Measurements from ENCODE around the gene KCNJ14.

The KCNJ14 gene

DNA sequence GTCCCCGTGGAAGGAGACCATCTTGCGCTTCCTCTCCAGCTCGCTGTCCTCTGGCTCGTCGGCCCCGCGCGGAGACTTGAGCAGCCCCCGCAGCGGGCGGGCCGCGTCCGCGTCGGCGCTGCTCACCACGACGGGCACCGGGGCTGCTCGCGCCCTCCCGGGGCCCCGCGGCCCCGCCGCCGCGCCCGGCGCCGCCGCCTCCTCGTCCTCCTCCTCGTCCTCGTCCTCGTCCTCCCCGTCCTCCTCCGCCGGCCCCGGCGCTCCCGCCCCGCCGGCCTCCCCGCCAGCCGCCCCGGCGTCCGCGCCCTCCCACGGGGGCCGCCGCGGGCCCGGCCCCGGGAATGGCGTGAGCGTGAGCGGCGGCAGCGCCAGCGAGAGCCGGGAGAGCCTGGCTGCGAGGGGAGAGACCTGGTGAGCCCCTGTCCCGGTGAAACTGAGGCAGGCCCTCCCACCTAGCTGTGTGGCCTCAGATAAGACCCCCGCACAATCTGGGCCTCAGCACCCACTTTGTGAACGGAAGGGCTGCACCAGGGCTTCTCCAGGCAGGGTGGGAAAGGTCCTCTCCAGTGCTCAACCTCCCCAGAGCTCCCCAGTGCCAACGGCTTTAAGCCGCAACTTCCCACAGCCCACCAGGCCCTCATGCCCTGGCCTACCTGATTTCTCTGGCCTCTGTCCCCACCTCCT is 38.5 kb downstream of the KCNJ14 start:
- Histone ChIP-seq H2AFZ (ENCODE audit: low read depth, low read length, severe bottlenecking) (no peak overlapping the region), H3K9me2 (replicated peaks; ENCODE audit: insufficient read depth, low read length) (no peaks in the 10 kb centered on the region), H3K4me2 (ENCODE audit: low read depth, low read length, poor library complexity, severe bottlenecking) (no peak overlapping the region), H3K9ac (ENCODE audit: low read length) (no peak overlapping the region), H3K36me3 (ENCODE audit: low read length) (no peaks in the 10 kb centered on the region), H4K20me1 (ENCODE audit: low read depth, low read length) (no peaks in the 10 kb centered on the region), H3K9me3 (ENCODE audit: insufficient read depth, low read length) (no peaks in the 10 kb centered on the region), H3K4me3 (ENCODE audit: insufficient read depth, low read length, poor library complexity, severe bottlenecking) (no peak overlapping the region), H3K27me3 (ENCODE audit: low read length) (no peaks in the 10 kb centered on the region), H3K27ac (ENCODE audit: low read depth, low read length) (no peak overlapping the region), H3F3A (ENCODE audit: insufficient read depth) (no peaks in the 10 kb centered on the region), H3K79me2 (ENCODE audit: insufficient read depth, low read length) (no peaks in the 10 kb centered on the region)
- TF ChIP-seq, protein P1, sequence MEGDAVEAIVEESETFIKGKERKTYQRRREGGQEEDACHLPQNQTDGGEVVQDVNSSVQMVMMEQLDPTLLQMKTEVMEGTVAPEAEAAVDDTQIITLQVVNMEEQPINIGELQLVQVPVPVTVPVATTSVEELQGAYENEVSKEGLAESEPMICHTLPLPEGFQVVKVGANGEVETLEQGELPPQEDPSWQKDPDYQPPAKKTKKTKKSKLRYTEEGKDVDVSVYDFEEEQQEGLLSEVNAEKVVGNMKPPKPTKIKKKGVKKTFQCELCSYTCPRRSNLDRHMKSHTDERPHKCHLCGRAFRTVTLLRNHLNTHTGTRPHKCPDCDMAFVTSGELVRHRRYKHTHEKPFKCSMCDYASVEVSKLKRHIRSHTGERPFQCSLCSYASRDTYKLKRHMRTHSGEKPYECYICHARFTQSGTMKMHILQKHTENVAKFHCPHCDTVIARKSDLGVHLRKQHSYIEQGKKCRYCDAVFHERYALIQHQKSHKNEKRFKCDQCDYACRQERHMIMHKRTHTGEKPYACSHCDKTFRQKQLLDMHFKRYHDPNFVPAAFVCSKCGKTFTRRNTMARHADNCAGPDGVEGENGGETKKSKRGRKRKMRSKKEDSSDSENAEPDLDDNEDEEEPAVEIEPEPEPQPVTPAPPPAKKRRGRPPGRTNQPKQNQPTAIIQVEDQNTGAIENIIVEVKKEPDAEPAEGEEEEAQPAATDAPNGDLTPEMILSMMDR (IDR thresholded peaks at IDR 0.05; ENCODE audit: insufficient read depth, low read length, poor library complexity, severe bottlenecking) = no peak
- no peak for TF ChIP-seq EZH2phosphoT487 (conservative IDR thresholded peaks at IDR 0.05; ENCODE audit: low read length)

DNA sequence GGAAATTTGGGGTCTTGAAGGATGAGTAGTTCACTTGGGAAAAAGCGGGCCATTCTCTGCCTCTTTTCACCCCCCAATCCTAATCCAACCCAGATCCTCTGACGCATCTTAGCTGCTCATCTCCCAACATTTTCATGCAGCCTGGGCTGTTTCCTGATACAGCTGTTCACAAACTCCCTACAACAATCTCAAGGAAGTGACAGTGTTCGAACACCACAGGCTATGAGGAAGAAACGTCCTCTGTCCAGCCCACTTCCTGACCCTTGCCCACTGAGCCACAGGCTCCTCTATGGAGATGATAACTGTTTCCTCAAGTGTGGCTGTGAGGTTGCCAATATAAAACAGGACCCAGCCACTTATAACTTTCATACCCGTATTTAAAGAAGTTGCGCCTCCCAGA is 40.0 kb downstream of the KCNJ14 start:
- Histone ChIP-seq H4K20me1 (ENCODE audit: low read depth, low read length) (no peaks in the 10 kb centered on the region), H3K4me2 (ENCODE audit: low read depth, low read length, poor library complexity, severe bottlenecking) (no peak overlapping the region)

DNA sequence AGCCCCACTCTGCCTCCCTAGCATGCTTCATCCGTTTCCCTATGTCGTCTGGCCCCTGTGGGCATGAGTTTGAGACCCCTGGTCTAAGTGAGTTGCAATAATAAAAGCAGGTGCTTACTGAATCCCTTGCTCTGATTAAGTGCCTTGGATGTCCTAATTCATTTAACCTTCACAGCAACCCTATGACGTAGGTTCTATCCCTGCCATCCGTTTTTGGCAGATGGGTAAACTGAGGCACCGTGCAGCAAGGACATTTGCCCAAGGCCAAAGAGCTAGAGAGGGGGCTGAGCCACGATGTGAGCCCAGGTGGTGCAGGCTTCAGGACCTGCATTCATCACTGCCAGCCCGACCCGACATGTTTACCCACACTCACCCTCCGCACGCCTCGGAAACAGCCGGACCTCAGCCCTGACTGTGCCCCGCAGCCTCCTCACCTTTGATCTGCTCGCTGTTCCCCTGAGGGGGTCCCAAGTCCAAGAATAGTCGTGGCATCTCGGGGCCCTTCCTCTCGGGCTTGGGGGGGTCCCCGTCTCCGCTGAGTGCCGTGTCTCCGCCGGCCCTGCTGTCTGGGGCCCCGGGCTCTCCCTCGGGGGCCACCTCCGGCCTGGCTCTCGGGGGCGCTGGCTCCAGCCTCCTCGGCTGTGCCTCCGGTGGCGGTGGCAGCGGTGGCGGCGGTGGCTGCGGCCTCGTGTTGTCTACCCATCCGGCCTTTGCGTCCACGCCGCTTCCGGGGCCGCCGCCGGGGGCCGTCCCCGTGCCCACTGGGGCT is 41.8 kb downstream of the KCNJ14 start:
- Histone ChIP-seq H3K27me3 (ENCODE audit: low read length) (no peaks in the 10 kb centered on the region), H2AFZ (ENCODE audit: low read depth, low read length, severe bottlenecking) (no peak overlapping the region), H3K4me2 (ENCODE audit: low read depth, low read length, poor library complexity, severe bottlenecking) (no peak overlapping the region), H3K9ac (ENCODE audit: low read length) (no peak overlapping the region), H3K4me3 (ENCODE audit: insufficient read depth, low read length, poor library complexity, severe bottlenecking) (no peak overlapping the region), H3K9me2 (replicated peaks; ENCODE audit: insufficient read depth, low read length) (no peaks in the 10 kb centered on the region), H3K79me2 (ENCODE audit: insufficient read depth, low read length) (no peaks in the 10 kb centered on the region), H3F3A (ENCODE audit: insufficient read depth) (no peaks in the 10 kb centered on the region), H3K27ac (ENCODE audit: low read depth, low read length) (no peak overlapping the region), H3K36me3 (ENCODE audit: low read length) (no peaks in the 10 kb centered on the region), H4K20me1 (ENCODE audit: low read depth, low read length) (no peaks in the 10 kb centered on the region), H3K9me3 (ENCODE audit: insufficient read depth, low read length) (no peaks in the 10 kb centered on the region)
- no peak for TF ChIP-seq EZH2phosphoT487 (conservative IDR thresholded peaks at IDR 0.05; ENCODE audit: low read length)
- TF ChIP-seq, protein P1 (IDR thresholded peaks at IDR 0.05; ENCODE audit: insufficient read depth, low read length, poor library complexity, severe bottlenecking) = no peak

More for the DNA sequence above, 40.0 kb downstream of the KCNJ14 start:
- no peaks in the 10 kb centered on the region for H3K9me2 ChIP-seq (replicated peaks; ENCODE audit: insufficient read depth, low read length)
- no peaks in the 10 kb centered on the region for H3F3A ChIP-seq (ENCODE audit: insufficient read depth)
- no peak overlapping the region for H3K27ac ChIP-seq (ENCODE audit: low read depth, low read length)
- no peaks in the 10 kb centered on the region for H3K9me3 ChIP-seq (ENCODE audit: insufficient read depth, low read length)
- H3K36me3 ChIP-seq (ENCODE audit: low read length) = no peaks in the 10 kb centered on the region
- H3K79me2 ChIP-seq (ENCODE audit: insufficient read depth, low read length) = no peaks in the 10 kb centered on the region
- TF ChIP-seq, protein P1 (IDR thresholded peaks at IDR 0.05; ENCODE audit: insufficient read depth, low read length, poor library complexity, severe bottlenecking) = no peak
- TF ChIP-seq EZH2phosphoT487 (conservative IDR thresholded peaks at IDR 0.05; ENCODE audit: low read length) = no peak
- H3K9ac ChIP-seq (ENCODE audit: low read length) = no peak overlapping the region
- no peak overlapping the region for H3K4me3 ChIP-seq (ENCODE audit: insufficient read depth, low read length, poor library complexity, severe bottlenecking)
- H3K27me3 ChIP-seq (ENCODE audit: low read length) = no peaks in the 10 kb centered on the region
- H2AFZ ChIP-seq (ENCODE audit: low read depth, low read length, severe bottlenecking) = no peak overlapping the region

All from SU-DHL-6 (cell line).